NCI-H526 (cell line): ENCODE results near the gene RUNX2.

Experiments used
- DNase-seq, 2 experiments: peaks; one replicate each; lab custom pipeline; 2025; lab: John Stamatoyannopoulos, UW

The RUNX2 gene

GRCh38 chr6:45619211-45619760, 291.2 kb downstream of the RUNX2 start:
- no peak for DNase-seq

- no peak for DNase-seq
These were observed 291.9 kb downstream of the RUNX2 start for GRCh38 chr6:45619994-45620471.

- no peak for DNase-seq
These were observed 296.1 kb downstream of the RUNX2 start for GRCh38 chr6:45624228-45624627.

GRCh38 chr6:45625191-45625664, 297.1 kb downstream of the RUNX2 start:
- no peak for DNase-seq

- DNase-seq: no peak
These were observed 298.2 kb downstream of the RUNX2 start for GRCh38 chr6:45626087-45626891.

- DNase-seq: no peak
These were observed 302.2 kb downstream of the RUNX2 start for GRCh38 chr6:45630314-45630713.

GRCh38 chr6:45630801-45631200, 302.7 kb downstream of the RUNX2 start:
- DNase-seq: no peak

- no peak for DNase-seq
These were observed 303.3 kb downstream of the RUNX2 start for GRCh38 chr6:45631396-45631795.

GRCh38 chr6:45633272-45633908, 305.3 kb downstream of the RUNX2 start:
- DNase-seq: no peak

- no peak for DNase-seq
These were observed 306.1 kb downstream of the RUNX2 start for GRCh38 chr6:45634231-45634630.

- no peak for DNase-seq
These were observed 307.2 kb downstream of the RUNX2 start for GRCh38 chr6:45635284-45635867.

GRCh38 chr6:45637056-45637455, 308.9 kb downstream of the RUNX2 start:
- no peak for DNase-seq

- DNase-seq: no peak
These were observed 309.6 kb downstream of the RUNX2 start for GRCh38 chr6:45637611-45638257.

GRCh38 chr6:45640081-45640491, 312.0 kb downstream of the RUNX2 start:
- DNase-seq: no peak

- DNase-seq: no peak
These were observed 312.7 kb downstream of the RUNX2 start for GRCh38 chr6:45640811-45641210.

- DNase-seq: no peak
These were observed 314.4 kb downstream of the RUNX2 start for GRCh38 chr6:45642331-45643125.

- DNase-seq: no peak
These were observed 315.0 kb downstream of the RUNX2 start for GRCh38 chr6:45643126-45643525.

GRCh38 chr6:45644720-45645119, 316.6 kb downstream of the RUNX2 start:
- DNase-seq: no peak

- no peak for DNase-seq
These were observed 317.2 kb downstream of the RUNX2 start for GRCh38 chr6:45645302-45645701.

- DNase-seq: no peak
These were observed 319.5 kb downstream of the RUNX2 start for GRCh38 chr6:45647341-45648261.
